ENCODE measurements around the gene FOLR2.
"Not testable (repeated sequence)": the region's sequence is repeated elsewhere in the genome, so short reads cannot be mapped to it uniquely, and the experiment has no call there.

FOLR2 gene

GRCh38 chr11:72203163-72203562, 13.4 kb upstream of the FOLR2 start:
- in situ Hi-C loops (cut with MboI; ENCODE audit: low pct_unique_long_range_greater_than_20kb, low sequenced_read_pairs): no loop called here
- no peak for DNase-seq

- in situ Hi-C loops (cut with MboI; ENCODE audit: low pct_unique_long_range_greater_than_20kb, low sequenced_read_pairs): no loop called here
- DNase-seq: no peak
Measured at GRCh38 chr11:72204886-72205285, 11.7 kb upstream of the FOLR2 start.

- in situ Hi-C loops (cut with MboI; ENCODE audit: low pct_unique_long_range_greater_than_20kb, low sequenced_read_pairs): not testable (repeated sequence)
Measured at GRCh38 chr11:72206794-72207193, 9.8 kb upstream of the FOLR2 start.

GRCh38 chr11:72208281-72208680, 8.3 kb upstream of the FOLR2 start:
- no peak for DNase-seq
- in situ Hi-C loops (cut with MboI; ENCODE audit: low pct_unique_long_range_greater_than_20kb, low sequenced_read_pairs): no loop called here

More at GRCh38 chr11:72206794-72207193, 9.8 kb upstream of the FOLR2 start:
- DNase-seq: not testable (repeated sequence)

- in situ Hi-C loops (cut with MboI; ENCODE audit: low pct_unique_long_range_greater_than_20kb, low sequenced_read_pairs): no loop called here
- DNase-seq: peak; percentile 40
Measured at GRCh38 chr11:72209101-72209500, 7.5 kb upstream of the FOLR2 start.

- DNase-seq: peak; percentile 78
- in situ Hi-C loops (cut with MboI; ENCODE audit: low pct_unique_long_range_greater_than_20kb, low sequenced_read_pairs): no loop called here
Measured at GRCh38 chr11:72217841-72218240, 1.2 kb downstream of the FOLR2 start.

- DNase-seq: no peak
- in situ Hi-C loops (cut with MboI; ENCODE audit: low pct_unique_long_range_greater_than_20kb, low sequenced_read_pairs): no loop called here
Measured at GRCh38 chr11:72218251-72218745, 1.7 kb downstream of the FOLR2 start.

- no peak for DNase-seq
- in situ Hi-C loops (cut with MboI; ENCODE audit: low pct_unique_long_range_greater_than_20kb, low sequenced_read_pairs): no loop called here
Measured at GRCh38 chr11:72220696-72221363, 4.2 kb downstream of the FOLR2 start.

GRCh38 chr11:72221386-72222075, 4.9 kb downstream of the FOLR2 start:
- in situ Hi-C loops (cut with MboI; ENCODE audit: low pct_unique_long_range_greater_than_20kb, low sequenced_read_pairs): no loop called here
- peak; percentile 30 for DNase-seq

- in situ Hi-C loops (cut with MboI; ENCODE audit: low pct_unique_long_range_greater_than_20kb, low sequenced_read_pairs): no loop called here
Measured at GRCh38 chr11:72222106-72222891, 5.7 kb downstream of the FOLR2 start.

GRCh38 chr11:72222907-72223614, 6.5 kb downstream of the FOLR2 start:
- in situ Hi-C loops (cut with MboI; ENCODE audit: low pct_unique_long_range_greater_than_20kb, low sequenced_read_pairs): no loop called here
- DNase-seq: peak; percentile 99

More at GRCh38 chr11:72222106-72222891, 5.7 kb downstream of the FOLR2 start:
- DNase-seq: no peak

- DNase-seq: peak; percentile 66
Measured at GRCh38 chr11:72223615-72224563, 7.3 kb downstream of the FOLR2 start.

GRCh38 chr11:72224564-72225410, 8.2 kb downstream of the FOLR2 start, which contains the start of gene INPPL1:
INPPL1 (plus strand) TSS chr11:72224767; CDS start chr11:72224985, 218 bp downstream.
- in situ Hi-C loops (cut with MboI; ENCODE audit: low pct_unique_long_range_greater_than_20kb, low sequenced_read_pairs): no loop called here
- peak; percentile 29 for DNase-seq

More at GRCh38 chr11:72223615-72224563, 7.3 kb downstream of the FOLR2 start:
- in situ Hi-C loops (cut with MboI; ENCODE audit: low pct_unique_long_range_greater_than_20kb, low sequenced_read_pairs): no loop called here

- no peak for DNase-seq
Measured at GRCh38 chr11:72225411-72225951, 8.9 kb downstream of the FOLR2 start.

GRCh38 chr11:72226701-72227100, 10.1 kb downstream of the FOLR2 start:
- no peak for DNase-seq

More at GRCh38 chr11:72225411-72225951, 8.9 kb downstream of the FOLR2 start:
- in situ Hi-C loops (cut with MboI; ENCODE audit: low pct_unique_long_range_greater_than_20kb, low sequenced_read_pairs): no loop called here

GRCh38 chr11:72227316-72228228, 11.0 kb downstream of the FOLR2 start:
- DNase-seq: no peak
- in situ Hi-C loops (cut with MboI; ENCODE audit: low pct_unique_long_range_greater_than_20kb, low sequenced_read_pairs): no loop called here

More at GRCh38 chr11:72226701-72227100, 10.1 kb downstream of the FOLR2 start:
- in situ Hi-C loops (cut with MboI; ENCODE audit: low pct_unique_long_range_greater_than_20kb, low sequenced_read_pairs): no loop called here

All from KBM-7 (cell line).